HTR-8/SVneo (cell line): ENCODE data around the gene ANKRD30B.
"Not testable (repeated sequence)": the region's sequence is repeated elsewhere in the genome, so short reads cannot be mapped to it uniquely, and the experiment has no call there.

Source experiments
- DNase-seq: peaks from one replicate; pipeline ENCODE4 v3.0.0; 2011; ENCODE audit warnings: low spot score, mixed read lengths; ENCODE audit not compliant: insufficient read length
- FAIRE-seq: peaks from 2 replicates; lab custom pipeline; 2011; peaks lifted over from hg19 to GRCh38; lab: Jason Lieb, UNC

The ANKRD30B gene

GRCh38 chr18:14826972-14827632, 79.1 kb downstream of the ANKRD30B start:
- peak; percentile 20 for DNase-seq
- FAIRE-seq, result peak; percentile 100

GRCh38 chr18:14841607-14842006, 93.6 kb downstream of the ANKRD30B start:
- DNase-seq, FAIRE-seq: not testable (repeated sequence)

GRCh38 chr18:14851533-14851932, 103.6 kb downstream of the ANKRD30B start:
- DNase-seq, FAIRE-seq: not testable (repeated sequence)

- DNase-seq, FAIRE-seq: not testable (repeated sequence)
Measured at GRCh38 chr18:14855634-14856033, 107.7 kb downstream of the ANKRD30B start.

GRCh38 chr18:14856256-14856655, 108.3 kb downstream of the ANKRD30B start:
- not testable (repeated sequence) for DNase-seq, FAIRE-seq

GRCh38 chr18:14858514-14858913, 110.5 kb downstream of the ANKRD30B start:
- DNase-seq, FAIRE-seq: not testable (repeated sequence)

GRCh38 chr18:14859995-14860394, 112.0 kb downstream of the ANKRD30B start:
- DNase-seq, FAIRE-seq: not testable (repeated sequence)

GRCh38 chr18:14866426-14866825, 118.5 kb downstream of the ANKRD30B start:
- FAIRE-seq, DNase-seq: not testable (repeated sequence)

- not testable (repeated sequence) for FAIRE-seq
Measured at GRCh38 chr18:14867988-14868387, 120.0 kb downstream of the ANKRD30B start.

GRCh38 chr18:14868825-14869224, 120.9 kb downstream of the ANKRD30B start:
- not testable (repeated sequence) for DNase-seq, FAIRE-seq

More at GRCh38 chr18:14867988-14868387, 120.0 kb downstream of the ANKRD30B start:
- not testable (repeated sequence) for DNase-seq

GRCh38 chr18:14878826-14879225, 130.9 kb downstream of the ANKRD30B start:
- not testable (repeated sequence) for DNase-seq, FAIRE-seq

- FAIRE-seq, result no peak
Measured at GRCh38 chr18:14900435-14900834, 152.5 kb downstream of the ANKRD30B start.

More at GRCh38 chr18:14900435-14900834, 152.5 kb downstream of the ANKRD30B start:
- DNase-seq, result no peak
